GM12878 (cell line): Measurements from ENCODE around the gene TDRD3. TPM values are rescaled to one million over a fixed set of nuclear protein-coding genes. Genes with fewer than 3 reads are reported as not detected.

ENCODE experiments used
- ATAC-seq: fragments of 200-7000 bp; cut with Tn5 transposase; 3 replicates; pipeline ENCODE4 v1.9.1; 2020; ENCODE audit warnings: mild to moderate bottlenecking, moderate library complexity
- BruUV-seq: library from RNA; stranded (reverse); fragments of 400-500 nt; replicated peaks from 2 replicates; lab custom pipeline; 2021; lab: Mats Ljungman, UMichigan
- CTCF ChIA-PET: fragments of 300-600 bp; sonication (Branson Sonifier 250); formaldehyde crosslinking; extraction: SDS; loops from one replicate; lab custom pipeline; 2021; ENCODE audit warnings: inconsistent platforms; lab: Yijun Ruan, JAX
- POLR2A ChIA-PET: fragments of 350-600 bp; formaldehyde crosslinking; extraction: SDS; loops from one replicate; lab custom pipeline; 2021; ENCODE audit warnings: inconsistent platforms; lab: Charles Lee
- RAD21 ChIA-PET: fragments of 300-600 bp; sonication (Branson Sonifier 250); formaldehyde crosslinking; loops from one replicate; lab custom pipeline; 2023; ENCODE audit warnings: antibody characterized with exemption; ENCODE audit not compliant: unreplicated experiment; lab: Charles Lee
- SMC1A ChIA-PET: fragments of 300-600 bp; sonication (Branson Sonifier 250); formaldehyde crosslinking; loops from one replicate; lab custom pipeline; 2023; ENCODE audit not compliant: unreplicated experiment, uncharacterized antibody; lab: Charles Lee
- DNase-seq: peaks from one replicate; pipeline ENCODE4 v3.0.0-alpha.2; 2011; ENCODE audit warnings: low read depth, low spot score
- FAIRE-seq: peaks from 3 replicates; lab custom pipeline; 2011; peaks lifted over from hg19 to GRCh38; lab: Jason Lieb, UNC
- H2AFZ ChIP-seq: 2 replicates; pipeline ENCODE4 v1.6.0; 2011; ENCODE audit warnings: low read depth, low read length, control low read depth; ENCODE audit not compliant: control insufficient read depth
- H3K27ac ChIP-seq: 2 replicates; pipeline ENCODE4 v1.5.1; 2011; ENCODE audit warnings: control low read depth; ENCODE audit not compliant: control insufficient read depth, insufficient read depth
- H3K27me3 ChIP-seq, 2 experiments: replicated peaks in 1 of 2; 2 replicates each; pipeline versions ENCODE4 v1.6.0 to v1.6.1; 2011; ENCODE audit warnings: low read length in 1 of 2; ENCODE audit not compliant: control insufficient read depth in 2 of 2, insufficient read depth in 2 of 2
- H3K36me3 ChIP-seq, 2 experiments: 2 replicates each; pipeline ENCODE4 v1.5.1; 2011; ENCODE audit warnings: low read length in 1 of 2; ENCODE audit not compliant: control insufficient read depth in 2 of 2, insufficient read depth in 2 of 2
- H3K4me1 ChIP-seq: 2 replicates; pipeline ENCODE4 v1.6.1; 2011; ENCODE audit warnings: mild to moderate bottlenecking, low read length, moderate library complexity, mixed read lengths; ENCODE audit not compliant: control insufficient read depth, insufficient read depth
- H3K4me2 ChIP-seq: 2 replicates; pipeline ENCODE4 v1.6.0; 2011; ENCODE audit warnings: control low read depth; ENCODE audit not compliant: control insufficient read depth, insufficient read depth
- H3K4me3 ChIP-seq: fragments of 200-600 bp; sonication (generic); 2 replicates; pipeline ENCODE4 v1.5.1; 2016
- H3K79me2 ChIP-seq: 2 replicates; pipeline ENCODE4 v1.6.0; 2011; ENCODE audit warnings: low read length; ENCODE audit not compliant: control insufficient read depth, insufficient read depth
- H3K9ac ChIP-seq: 2 replicates; pipeline ENCODE4 v1.8.0; 2011; ENCODE audit warnings: low read length, control low read depth, mixed read lengths; ENCODE audit not compliant: control insufficient read depth, insufficient read depth
- H3K9me3 ChIP-seq: replicated peaks from 3 replicates; pipeline ENCODE4 v1.5.1; 2011; ENCODE audit warnings: mild to moderate bottlenecking, low read length; ENCODE audit not compliant: control insufficient read depth, insufficient read depth
- H4K20me1 ChIP-seq: 2 replicates; pipeline ENCODE4 v1.6.0; 2011; ENCODE audit not compliant: control insufficient read depth, insufficient read depth
- ATF7 ChIP-seq: fragments of 450-650 bp; IDR thresholded peaks from 2 replicates; pipeline ENCODE4 v1.6.1; 2016; ENCODE audit warnings: low read depth, mild to moderate bottlenecking
- CTCF ChIP-seq, 3 experiments: IDR thresholded peaks in 2 of 3; conservative IDR thresholded peaks in 1 of 3; 2 replicates each; pipeline ENCODE4 v1.5.1; 2011; ENCODE audit warnings: low read depth in 3 of 3, low read length in 3 of 3, mild to moderate bottlenecking in 3 of 3, control low read depth in 2 of 3, moderate library complexity in 2 of 3, inconsistent platforms in 1 of 3, mixed read lengths in 1 of 3; ENCODE audit not compliant: control insufficient read depth in 2 of 3, insufficient read depth in 1 of 3; ENCODE audit errors: extremely low read depth in 1 of 3
- IKZF2 ChIP-seq, 2 experiments: fragments of 450-650 bp; IDR thresholded peaks; 2 replicates each; pipeline ENCODE4 v1.6.1; 2017; ENCODE audit warnings: mild to moderate bottlenecking in 2 of 2, moderate library complexity in 2 of 2
- MEF2A ChIP-seq: IDR thresholded peaks from 2 replicates; pipeline ENCODE4 v1.6.1; 2011; ENCODE audit warnings: low read depth, mild to moderate bottlenecking, low read length, moderate library complexity; ENCODE audit not compliant: insufficient read depth
- MEF2B ChIP-seq: fragments of 450-650 bp; IDR thresholded peaks from 2 replicates; pipeline ENCODE4 v1.6.1; 2018; ENCODE audit warnings: mild to moderate bottlenecking, moderate library complexity; ENCODE audit not compliant: partially characterized antibody, poor library complexity, severe bottlenecking
- NFYB ChIP-seq: IDR thresholded peaks from 2 replicates; pipeline ENCODE4 v1.6.1; 2011; ENCODE audit warnings: low read depth, mild to moderate bottlenecking, low read length, improper control_type of control experiment, moderate library complexity; ENCODE audit not compliant: insufficient read depth
- PAX8 ChIP-seq: fragments of 450-650 bp; IDR thresholded peaks from 2 replicates; pipeline ENCODE4 v1.6.1; 2017; ENCODE audit warnings: mild to moderate bottlenecking, moderate library complexity
- RFX5 ChIP-seq: IDR thresholded peaks from 2 replicates; pipeline ENCODE4 v1.6.1; 2011; ENCODE audit warnings: low read depth, low read length, improper control_type of control experiment
- TAF1 ChIP-seq: IDR thresholded peaks from 2 replicates; pipeline ENCODE4 v1.6.1; 2011; ENCODE audit warnings: mild to moderate bottlenecking, low read depth, low read length, borderline replicate concordance
- ZNF592 ChIP-seq: fragments of 450-650 bp; IDR thresholded peaks from 2 replicates; pipeline ENCODE4 v1.6.1; 2017; ENCODE audit warnings: mild to moderate bottlenecking, moderate library complexity
- WGBS: methylation state at CpG from one replicate; pipeline ENCODE4 v1.1.6; 2016; ENCODE audit warnings: low lambda C conversion rate; ENCODE audit not compliant: insufficient replicate concordance, insufficient coverage; ENCODE audit errors: missing lambda C conversion rate; 5-methylcytosine and 5-hydroxymethylcytosine counted together
- in situ Hi-C: fragments of 300-500 bp; cut with MboI; formaldehyde crosslinking; loops from 9 replicates; pipeline ENCODE4 v1.14.3; 2018; ENCODE audit warnings: mixed read lengths
- intact Hi-C: fragments of 100-400 bp; cut with micrococcal nuclease; formaldehyde crosslinking; loops from one replicate; pipeline ENCODE4 v1.14.2; 2022; ENCODE audit not compliant: unreplicated experiment
- polyA plus RNA-seq, 11 experiments: library from polyadenylated mRNA; depleted of rRNA in 4 of 11; unstranded in 6 of 11; stranded (reverse) in 5 of 11; fragments of >200 nt; fragmentation: Nextera tagmentation in 4 of 11; fragmentation: Illumina TruSeq in 1 of 11; extraction: Ambion mirVana in 4 of 11; extraction: Trizol in 1 of 11; gene quantifications; 1 replicate in 1 of 11; 2 replicates in 10 of 11; pipeline versions ENCODE4 v1.2.1 to v1.2.3, GENCODE V29; 2011 to 2016; ENCODE audit warnings: inconsistent platforms in 2 of 11, missing spikeins in 2 of 11, low read depth in 1 of 11
- total RNA-seq, 4 experiments: library from RNA; depleted of rRNA in 3 of 4; stranded (reverse); fragments of >200 nt in 3 of 4; fragmentation: Illumina TruSeq in 1 of 4; extraction: Trizol in 1 of 4; gene quantifications; 2 replicates each; pipeline versions ENCODE4 v1.2.1 to v1.2.3, GENCODE V29; 2013 to 2021

Gene TDRD3
- total and polyA plus RNA-seq, 10 of the 15 experiments (the other 5 are each of a cell fraction or from before 2014, with no cell fraction given): 8.4 to 27.9 (median 15.8) TPM

GRCh38 chr13:60386250-60386649, 10.8 kb upstream of the TDRD3 start:
- CTCF ChIA-PET: no interaction called here
- Histone ChIP-seq H3K4me1 (no peaks in the 10 kb centered on the region), H3K4me3 (no peak overlapping the region), H3K27me3 (no peaks in the 10 kb centered on the region), H3K36me3 (no peaks in the 10 kb centered on the region), H3K9ac (no peak overlapping the region), H3K4me2 (no peak overlapping the region), H4K20me1 (no peaks in the 10 kb centered on the region), H3K79me2 (no peaks in the 10 kb centered on the region), H2AFZ (no peak overlapping the region), H3K9me3 (no peaks in the 10 kb centered on the region)
- SMC1A ChIA-PET: interaction anchor here (1.4 kb wide), 1 partner anchor 45 kb away, joined by 4 read pairs; no protein-coding TSS in a partner anchor
- intact Hi-C loops: no loop called here
- DNase-seq: no peak
- POLR2A ChIA-PET: no interaction called here
- ATAC-seq: no peak
- WGBS: 3% methylated on average over 2 of the region's 2 CpGs
- RAD21 ChIA-PET: no interaction called here
- no peak for FAIRE-seq
- in situ Hi-C loops: no loop called here
- no TSS peak for BruUV-seq
- no peak for TF ChIP-seq NFYB
- no peak for TF ChIP-seq ATF7
- TF ChIP-seq RFX5: no peak
- TF ChIP-seq ZNF592: no peak
- TF ChIP-seq TAF1: no peak
- TF ChIP-seq IKZF2 (IDR thresholded peaks at IDR 0.05): no peak
- no peak for TF ChIP-seq MEF2B
- TF ChIP-seq PAX8: no peak
- no peak for TF ChIP-seq MEF2A
- TF ChIP-seq CTCF (IDR thresholded peaks at IDR 0.05 in 2 of 3, conservative IDR thresholded peaks at IDR 0.05 in 1 of 3; ENCODE audit: control insufficient read depth in 2 of 3, extremely low read depth in 1 of 3, insufficient read depth in 1 of 3, low read depth in 3 of 3, low read length in 3 of 3): no peak
- TF ChIP-seq, all 136 proteins: peak for 0
- H3K27ac ChIP-seq: no peak overlapping the region
